ENCODE results near the gene FAM131B. TPM values are rescaled to one million over a fixed set of nuclear protein-coding genes. Genes with fewer than 3 reads are reported as not detected.

Gene FAM131B
- total and polyA plus RNA-seq, 2 of the 8 experiments (the other 6 are each of a cell fraction or from before 2014, with no cell fraction given): 23.1 to 38.2 TPM

DNA sequence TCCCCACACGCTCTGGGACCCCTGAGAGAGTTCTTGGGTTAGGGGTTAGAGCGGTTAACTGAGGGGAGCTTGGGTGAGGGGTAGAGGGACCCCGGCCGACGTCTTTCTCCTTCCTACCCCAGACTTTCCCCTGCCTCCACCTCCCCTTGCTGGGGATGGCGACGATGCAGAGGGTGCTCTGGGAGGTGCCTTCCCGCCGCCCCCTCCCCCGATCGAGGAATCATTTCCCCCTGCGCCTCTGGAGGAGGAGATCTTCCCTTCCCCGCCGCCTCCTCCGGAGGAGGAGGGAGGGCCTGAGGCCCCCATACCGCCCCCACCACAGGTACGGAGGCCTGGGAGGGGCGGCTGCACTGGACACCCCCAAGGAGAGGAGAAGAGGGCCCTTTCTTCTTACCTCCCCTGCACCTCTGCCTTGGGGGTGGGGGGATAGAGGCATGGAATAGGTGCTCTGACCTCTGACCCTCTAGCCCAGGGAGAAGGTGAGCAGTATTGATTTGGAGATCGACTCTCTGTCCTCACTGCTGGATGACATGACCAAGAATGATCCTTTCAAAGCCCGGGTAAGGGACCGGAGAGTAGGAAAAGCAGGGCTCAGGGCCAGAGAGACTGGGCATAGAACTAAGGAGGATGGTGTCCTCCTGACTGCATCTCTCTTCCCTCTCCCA is 19.7 kb upstream of the FAM131B start (continued):
- no peak for TF ChIP-seq RAD21 (IDR thresholded peaks at IDR 0.05 in 1 of 2, conservative IDR thresholded peaks at IDR 0.05 in 1 of 2; ENCODE audit: low read depth in 2 of 2, low read length in 2 of 2)
- TF ChIP-seq, protein P1, sequence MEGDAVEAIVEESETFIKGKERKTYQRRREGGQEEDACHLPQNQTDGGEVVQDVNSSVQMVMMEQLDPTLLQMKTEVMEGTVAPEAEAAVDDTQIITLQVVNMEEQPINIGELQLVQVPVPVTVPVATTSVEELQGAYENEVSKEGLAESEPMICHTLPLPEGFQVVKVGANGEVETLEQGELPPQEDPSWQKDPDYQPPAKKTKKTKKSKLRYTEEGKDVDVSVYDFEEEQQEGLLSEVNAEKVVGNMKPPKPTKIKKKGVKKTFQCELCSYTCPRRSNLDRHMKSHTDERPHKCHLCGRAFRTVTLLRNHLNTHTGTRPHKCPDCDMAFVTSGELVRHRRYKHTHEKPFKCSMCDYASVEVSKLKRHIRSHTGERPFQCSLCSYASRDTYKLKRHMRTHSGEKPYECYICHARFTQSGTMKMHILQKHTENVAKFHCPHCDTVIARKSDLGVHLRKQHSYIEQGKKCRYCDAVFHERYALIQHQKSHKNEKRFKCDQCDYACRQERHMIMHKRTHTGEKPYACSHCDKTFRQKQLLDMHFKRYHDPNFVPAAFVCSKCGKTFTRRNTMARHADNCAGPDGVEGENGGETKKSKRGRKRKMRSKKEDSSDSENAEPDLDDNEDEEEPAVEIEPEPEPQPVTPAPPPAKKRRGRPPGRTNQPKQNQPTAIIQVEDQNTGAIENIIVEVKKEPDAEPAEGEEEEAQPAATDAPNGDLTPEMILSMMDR (IDR thresholded peaks at IDR 0.05; ENCODE audit: control extremely low read depth in 1 of 3, insufficient read depth in 1 of 3, low read depth in 1 of 3, low read length in 3 of 3): no peak
- TF ChIP-seq SP1 (IDR thresholded peaks at IDR 0.05; ENCODE audit: low read depth, low read length): no peak
- TF ChIP-seq RFX5 (IDR thresholded peaks at IDR 0.05; ENCODE audit: borderline replicate concordance, low read depth, low read length): no peak
- TF ChIP-seq, protein P2, sequence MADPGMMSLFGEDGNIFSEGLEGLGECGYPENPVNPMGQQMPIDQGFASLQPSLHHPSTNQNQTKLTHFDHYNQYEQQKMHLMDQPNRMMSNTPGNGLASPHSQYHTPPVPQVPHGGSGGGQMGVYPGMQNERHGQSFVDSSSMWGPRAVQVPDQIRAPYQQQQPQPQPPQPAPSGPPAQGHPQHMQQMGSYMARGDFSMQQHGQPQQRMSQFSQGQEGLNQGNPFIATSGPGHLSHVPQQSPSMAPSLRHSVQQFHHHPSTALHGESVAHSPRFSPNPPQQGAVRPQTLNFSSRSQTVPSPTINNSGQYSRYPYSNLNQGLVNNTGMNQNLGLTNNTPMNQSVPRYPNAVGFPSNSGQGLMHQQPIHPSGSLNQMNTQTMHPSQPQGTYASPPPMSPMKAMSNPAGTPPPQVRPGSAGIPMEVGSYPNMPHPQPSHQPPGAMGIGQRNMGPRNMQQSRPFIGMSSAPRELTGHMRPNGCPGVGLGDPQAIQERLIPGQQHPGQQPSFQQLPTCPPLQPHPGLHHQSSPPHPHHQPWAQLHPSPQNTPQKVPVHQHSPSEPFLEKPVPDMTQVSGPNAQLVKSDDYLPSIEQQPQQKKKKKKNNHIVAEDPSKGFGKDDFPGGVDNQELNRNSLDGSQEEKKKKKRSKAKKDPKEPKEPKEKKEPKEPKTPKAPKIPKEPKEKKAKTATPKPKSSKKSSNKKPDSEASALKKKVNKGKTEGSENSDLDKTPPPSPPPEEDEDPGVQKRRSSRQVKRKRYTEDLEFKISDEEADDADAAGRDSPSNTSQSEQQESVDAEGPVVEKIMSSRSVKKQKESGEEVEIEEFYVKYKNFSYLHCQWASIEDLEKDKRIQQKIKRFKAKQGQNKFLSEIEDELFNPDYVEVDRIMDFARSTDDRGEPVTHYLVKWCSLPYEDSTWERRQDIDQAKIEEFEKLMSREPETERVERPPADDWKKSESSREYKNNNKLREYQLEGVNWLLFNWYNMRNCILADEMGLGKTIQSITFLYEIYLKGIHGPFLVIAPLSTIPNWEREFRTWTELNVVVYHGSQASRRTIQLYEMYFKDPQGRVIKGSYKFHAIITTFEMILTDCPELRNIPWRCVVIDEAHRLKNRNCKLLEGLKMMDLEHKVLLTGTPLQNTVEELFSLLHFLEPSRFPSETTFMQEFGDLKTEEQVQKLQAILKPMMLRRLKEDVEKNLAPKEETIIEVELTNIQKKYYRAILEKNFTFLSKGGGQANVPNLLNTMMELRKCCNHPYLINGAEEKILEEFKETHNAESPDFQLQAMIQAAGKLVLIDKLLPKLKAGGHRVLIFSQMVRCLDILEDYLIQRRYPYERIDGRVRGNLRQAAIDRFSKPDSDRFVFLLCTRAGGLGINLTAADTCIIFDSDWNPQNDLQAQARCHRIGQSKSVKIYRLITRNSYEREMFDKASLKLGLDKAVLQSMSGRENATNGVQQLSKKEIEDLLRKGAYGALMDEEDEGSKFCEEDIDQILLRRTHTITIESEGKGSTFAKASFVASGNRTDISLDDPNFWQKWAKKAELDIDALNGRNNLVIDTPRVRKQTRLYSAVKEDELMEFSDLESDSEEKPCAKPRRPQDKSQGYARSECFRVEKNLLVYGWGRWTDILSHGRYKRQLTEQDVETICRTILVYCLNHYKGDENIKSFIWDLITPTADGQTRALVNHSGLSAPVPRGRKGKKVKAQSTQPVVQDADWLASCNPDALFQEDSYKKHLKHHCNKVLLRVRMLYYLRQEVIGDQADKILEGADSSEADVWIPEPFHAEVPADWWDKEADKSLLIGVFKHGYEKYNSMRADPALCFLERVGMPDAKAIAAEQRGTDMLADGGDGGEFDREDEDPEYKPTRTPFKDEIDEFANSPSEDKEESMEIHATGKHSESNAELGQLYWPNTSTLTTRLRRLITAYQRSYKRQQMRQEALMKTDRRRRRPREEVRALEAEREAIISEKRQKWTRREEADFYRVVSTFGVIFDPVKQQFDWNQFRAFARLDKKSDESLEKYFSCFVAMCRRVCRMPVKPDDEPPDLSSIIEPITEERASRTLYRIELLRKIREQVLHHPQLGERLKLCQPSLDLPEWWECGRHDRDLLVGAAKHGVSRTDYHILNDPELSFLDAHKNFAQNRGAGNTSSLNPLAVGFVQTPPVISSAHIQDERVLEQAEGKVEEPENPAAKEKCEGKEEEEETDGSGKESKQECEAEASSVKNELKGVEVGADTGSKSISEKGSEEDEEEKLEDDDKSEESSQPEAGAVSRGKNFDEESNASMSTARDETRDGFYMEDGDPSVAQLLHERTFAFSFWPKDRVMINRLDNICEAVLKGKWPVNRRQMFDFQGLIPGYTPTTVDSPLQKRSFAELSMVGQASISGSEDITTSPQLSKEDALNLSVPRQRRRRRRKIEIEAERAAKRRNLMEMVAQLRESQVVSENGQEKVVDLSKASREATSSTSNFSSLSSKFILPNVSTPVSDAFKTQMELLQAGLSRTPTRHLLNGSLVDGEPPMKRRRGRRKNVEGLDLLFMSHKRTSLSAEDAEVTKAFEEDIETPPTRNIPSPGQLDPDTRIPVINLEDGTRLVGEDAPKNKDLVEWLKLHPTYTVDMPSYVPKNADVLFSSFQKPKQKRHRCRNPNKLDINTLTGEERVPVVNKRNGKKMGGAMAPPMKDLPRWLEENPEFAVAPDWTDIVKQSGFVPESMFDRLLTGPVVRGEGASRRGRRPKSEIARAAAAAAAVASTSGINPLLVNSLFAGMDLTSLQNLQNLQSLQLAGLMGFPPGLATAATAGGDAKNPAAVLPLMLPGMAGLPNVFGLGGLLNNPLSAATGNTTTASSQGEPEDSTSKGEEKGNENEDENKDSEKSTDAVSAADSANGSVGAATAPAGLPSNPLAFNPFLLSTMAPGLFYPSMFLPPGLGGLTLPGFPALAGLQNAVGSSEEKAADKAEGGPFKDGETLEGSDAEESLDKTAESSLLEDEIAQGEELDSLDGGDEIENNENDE (IDR thresholded peaks at IDR 0.05; ENCODE audit: insufficient replicate concordance, low read length): no peak
